CD4-positive, alpha-beta T cell (primary cell): Measurements from ENCODE around the gene SNCAIP. TPM values are rescaled to one million over a fixed set of nuclear protein-coding genes. Genes with fewer than 3 reads are reported as not detected.

ENCODE experiments used
- ATAC-seq: fragments of 200-7000 bp; cut with Tn5 transposase; one replicate; pipeline ENCODE4 v1.10.0; 2022; ENCODE audit warnings: mild to moderate bottlenecking; ENCODE audit not compliant: poor library complexity
- CTCF ChIA-PET: fragments of 350-600 bp; sonication (Branson Sonifier 250); formaldehyde crosslinking; loops from one replicate; lab custom pipeline; 2021; ENCODE audit warnings: antibody characterized with exemption, inconsistent platforms; lab: Charles Lee
- POLR2A ChIA-PET: fragments of 350-600 bp; sonication (Branson Sonifier 250); formaldehyde crosslinking; loops from one replicate; lab custom pipeline; 2021; ENCODE audit warnings: antibody characterized with exemption, inconsistent platforms; lab: Charles Lee
- DNase-seq, 14 experiments: peaks; one replicate each; pipeline ENCODE4 v3.0.0-alpha.2; 2013 to 2020; ENCODE audit warnings: mixed read lengths in 2 of 14
- H3K27ac ChIP-seq, 2 donors: one replicate each; pipeline versions ENCODE4 v1.5.1 to v1.7.0; 2013; ENCODE audit warnings: low read length in 2 of 2, low read depth in 1 of 2, mild to moderate bottlenecking in 1 of 2
- H3K27me3 ChIP-seq, 2 experiments: 1 replicate in 1 of 2; 2 replicates in 1 of 2; pipeline versions ENCODE4 v1.6.1 to v1.7.0; 2013; ENCODE audit warnings: low read length in 2 of 2, control low read depth in 1 of 2, mild to moderate bottlenecking in 1 of 2, moderate library complexity in 1 of 2; ENCODE audit not compliant: insufficient read depth in 2 of 2, control insufficient read depth in 1 of 2
- H3K36me3 ChIP-seq: one replicate; pipeline ENCODE4 v1.6.1; 2013; ENCODE audit warnings: low read length, control low read depth; ENCODE audit not compliant: insufficient read depth
- H3K4me1 ChIP-seq: one replicate; pipeline ENCODE4 v1.6.1; 2013; ENCODE audit warnings: low read length, control low read depth; ENCODE audit not compliant: insufficient read depth
- H3K4me3 ChIP-seq: one replicate; pipeline ENCODE4 v1.5.1; 2013; ENCODE audit warnings: mild to moderate bottlenecking, low read length, moderate library complexity
- H3K9me3 ChIP-seq, 2 experiments: 1 replicate in 1 of 2; 2 replicates in 1 of 2; pipeline versions ENCODE4 v1.6.1 to v1.7.0; 2013; ENCODE audit warnings: low read length in 2 of 2, mild to moderate bottlenecking in 2 of 2, control low read depth in 1 of 2, moderate library complexity in 1 of 2; ENCODE audit not compliant: control insufficient read depth in 1 of 2, insufficient read depth in 1 of 2
- H3K27ac Mint-ChIP-seq: one replicate; pipeline ENCODE4 v1.8.0; 2020; ENCODE audit warnings: mixed read lengths
- H3K27me3 Mint-ChIP-seq: one replicate; pipeline ENCODE4 v1.8.0; 2021; ENCODE audit warnings: mixed read lengths
- H3K36me3 Mint-ChIP-seq: one replicate; pipeline ENCODE4 v1.8.0; 2021; ENCODE audit warnings: low read depth, mixed read lengths
- H3K4me1 Mint-ChIP-seq: one replicate; pipeline ENCODE4 v1.8.0; 2021; ENCODE audit warnings: low read depth, mixed read lengths
- H3K4me3 Mint-ChIP-seq: one replicate; pipeline ENCODE4 v1.8.0; 2020; ENCODE audit warnings: mild to moderate bottlenecking, mixed read lengths
- H3K9me3 Mint-ChIP-seq: one replicate; pipeline ENCODE4 v1.8.0; 2020; ENCODE audit warnings: mixed read lengths
- CTCF ChIP-seq: fragments of 200-600 bp; IDR thresholded peaks from one replicate; pipeline ENCODE4 v1.8.0; 2022; ENCODE audit warnings: antibody characterized with exemption, mild to moderate bottlenecking
- intact Hi-C, 2 experiments: fragments of 100-400 bp; cut with DNase I in 1 of 2; cut with micrococcal nuclease in 1 of 2; formaldehyde crosslinking; loops; one replicate each; pipeline versions ENCODE4 v1.15.1 to v1.9.0; 2023 to 2025; cut with DNase I, micrococcal nuclease
- total RNA-seq, 174 experiments: library from RNA in 2 of 174; stranded (reverse) in 2 of 174; gene quantifications; one replicate each; pipeline ENCODE4 v1.2.3 and lab custom pipeline; 2021 to 2026

SNCAIP gene
- total RNA-seq, 2 experiments from 2014 or later, result not detected

DNA sequence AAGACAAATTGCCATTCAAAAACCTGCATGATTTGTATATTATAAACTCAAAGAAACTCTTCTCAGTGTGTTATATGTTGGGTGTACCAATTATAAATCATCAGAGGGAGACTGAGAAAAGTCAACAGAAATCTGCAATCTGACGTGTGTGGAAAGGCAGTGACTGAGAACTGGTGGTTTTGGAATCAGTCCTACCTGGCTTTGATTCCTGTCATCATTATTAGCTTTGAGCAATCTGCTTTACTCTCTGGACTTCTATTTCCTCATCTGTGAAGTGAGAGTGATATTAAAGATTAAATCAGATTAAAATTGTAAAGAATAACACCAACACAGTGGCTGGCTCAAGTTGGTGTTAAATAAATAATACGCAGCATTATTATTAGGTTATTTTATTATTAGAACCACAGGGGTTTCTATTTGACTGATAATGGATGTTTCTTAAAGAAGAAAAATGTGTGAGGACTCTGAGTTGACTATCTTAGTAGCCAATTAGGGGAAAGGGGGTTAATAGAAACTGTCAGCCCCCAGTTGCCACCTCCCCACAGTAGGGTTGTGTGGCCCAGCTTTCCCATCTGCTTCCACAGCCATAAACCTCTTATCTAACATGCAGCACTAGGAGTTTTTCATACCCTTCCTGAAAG is 59.6 kb downstream of the SNCAIP start:
- Mint-ChIP-seq H3K4me1 (no peaks in the 10 kb centered on the region), H3K27me3 (no peaks in the 10 kb centered on the region), H3K36me3 (no peaks in the 10 kb centered on the region), H3K9me3 (no peaks in the 10 kb centered on the region), H3K4me3 (no peak overlapping the region), H3K27ac (no peak overlapping the region)
- intact Hi-C loops, result no loop called here
- Histone ChIP-seq H3K27me3 (no peaks in the 10 kb centered on the region), H3K4me1 (no peaks in the 10 kb centered on the region), H3K27ac (no peak overlapping the region), H3K9me3 (no peaks in the 10 kb centered on the region), H3K36me3 (no peaks in the 10 kb centered on the region), H3K4me3 (no peak overlapping the region)
- POLR2A ChIA-PET, result no interaction called here
- TF ChIP-seq CTCF, result no peak
- no peak for DNase-seq
- ATAC-seq, result no peak
- CTCF ChIA-PET, result no interaction called here

DNA sequence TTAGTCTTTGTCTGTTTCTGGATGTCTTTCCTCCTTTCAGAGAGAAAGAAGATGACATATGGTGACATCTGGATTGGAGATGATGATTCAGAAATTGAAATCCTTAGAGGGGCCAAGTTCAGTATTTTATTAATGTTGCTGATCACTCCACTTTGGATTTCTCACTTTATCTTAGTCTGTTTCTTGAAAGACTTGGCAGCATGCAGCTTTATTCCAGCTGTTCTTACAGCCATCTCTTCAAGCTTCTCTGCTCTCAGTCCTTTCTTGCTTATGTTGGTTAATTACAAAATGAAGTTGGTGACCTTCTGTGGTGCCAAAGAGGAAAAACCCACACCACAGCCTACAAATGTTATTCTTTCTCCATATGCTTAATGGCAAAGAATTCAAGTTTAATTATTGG is 62.1 kb downstream of the SNCAIP start:
- intact Hi-C loops, result no loop called here

DNA sequence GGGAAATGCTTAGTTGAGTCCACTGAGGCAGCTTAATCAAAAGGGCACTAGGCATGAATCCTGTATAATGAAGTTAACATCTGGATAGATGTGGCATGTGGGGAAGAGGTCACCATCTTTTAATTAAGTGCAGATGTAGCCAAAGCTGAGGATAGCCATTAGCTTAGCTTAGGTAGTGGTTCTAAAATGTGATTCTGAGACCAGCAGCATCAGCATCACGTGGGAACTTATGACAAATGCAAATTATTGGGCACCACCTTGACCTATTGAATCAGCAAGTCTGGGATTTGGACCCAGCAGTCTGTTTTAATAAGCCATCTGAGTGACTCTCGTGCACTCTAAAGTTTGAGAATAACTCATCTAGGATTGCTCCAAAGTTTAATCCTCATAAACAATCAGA is 63.8 kb downstream of the SNCAIP start:
- Histone ChIP-seq H3K4me1 (no peaks in the 10 kb centered on the region), H3K27ac (no peak overlapping the region), H3K4me3 (no peak overlapping the region), H3K36me3 (no peaks in the 10 kb centered on the region), H3K9me3 (no peaks in the 10 kb centered on the region), H3K27me3 (no peaks in the 10 kb centered on the region)
- Mint-ChIP-seq H3K4me1 (no peaks in the 10 kb centered on the region), H3K27ac (no peak overlapping the region), H3K27me3 (no peaks in the 10 kb centered on the region), H3K9me3 (no peaks in the 10 kb centered on the region), H3K4me3 (no peak overlapping the region), H3K36me3 (no peaks in the 10 kb centered on the region)
- ATAC-seq (no peak), DNase-seq (no peak)
- POLR2A ChIA-PET, result no interaction called here
- intact Hi-C loops, result no loop called here
- CTCF ChIA-PET, result no interaction called here
- no peak for TF ChIP-seq CTCF

More for the DNA sequence above, 62.1 kb downstream of the SNCAIP start:
- Mint-ChIP-seq H3K27me3 (no peaks in the 10 kb centered on the region), H3K9me3 (no peaks in the 10 kb centered on the region), H3K4me3 (no peak overlapping the region), H3K36me3 (no peaks in the 10 kb centered on the region), H3K27ac (no peak overlapping the region), H3K4me1 (no peaks in the 10 kb centered on the region)
- Histone ChIP-seq H3K4me1 (no peaks in the 10 kb centered on the region), H3K27ac (no peak overlapping the region), H3K36me3 (no peaks in the 10 kb centered on the region), H3K4me3 (no peak overlapping the region), H3K9me3 (no peaks in the 10 kb centered on the region), H3K27me3 (no peaks in the 10 kb centered on the region)
- CTCF ChIA-PET, result no interaction called here
- DNase-seq, result no peak
- no peak for ATAC-seq
- POLR2A ChIA-PET, result no interaction called here
- TF ChIP-seq CTCF, result no peak
